ENCODE results near the gene SLC2A5.

Gene SLC2A5

GRCh38 chr1:9075022-9075421 lies 5.6 kb upstream of the SLC2A5 start:
- H3K27me3 ChIP-seq, result no peaks in the 10 kb centered on the region
- TF ChIP-seq Cebpa-rat (IDR thresholded peaks at IDR 0.05), result no peak
- no peaks in the 10 kb centered on the region for H3K36me3 ChIP-seq
- H3K9ac ChIP-seq, result peak overlapping the region in 10 of 11 experiments; percentile 0 to 67 (median 54); a peak in 18 of 22 replicates
- H3K27ac ChIP-seq, result peak overlapping the region; percentile 12 to 92 (median 70); a peak in 19 of 22 replicates
- H4K20me1 ChIP-seq, result no peaks in the 10 kb centered on the region
- peak overlapping the region in 5 of 10 experiments; percentile 5 to 24 (median 15); a peak in 5 of 20 replicates for H3K4me3 ChIP-seq
- peak overlapping the region; percentile 67 to 93 (median 85) for H3K4me2 ChIP-seq
- peaks cover 0 to 8% (median 0%) of the 10 kb centered on the region in 11 experiments; a peak in 3 of 22 replicates for H3K9me3 ChIP-seq (replicated peaks in 1 of 11)
- peaks cover 75 to 100% (median 97%) of the 10 kb centered on the region in 10 experiments for H3K4me1 ChIP-seq

- H4K20me1 ChIP-seq, result no peaks in the 10 kb centered on the region
- H3K27ac ChIP-seq, result peak overlapping the region in 9 of 11 experiments; percentile 2 to 92 (median 75); a peak in 14 of 22 replicates
- H3K36me3 ChIP-seq, result no peaks in the 10 kb centered on the region; a peak in 1 of 22 replicates
- peaks cover 81 to 100% (median 92%) of the 10 kb centered on the region in 10 experiments for H3K4me1 ChIP-seq
- H3K4me3 ChIP-seq, result no peak overlapping the region
- H3K27me3 ChIP-seq, result no peaks in the 10 kb centered on the region
- H3K9me3 ChIP-seq (replicated peaks in 1 of 11), result no peaks in the 10 kb centered on the region
- no peak for TF ChIP-seq Cebpa-rat (IDR thresholded peaks at IDR 0.05)
- H3K9ac ChIP-seq, result peak overlapping the region in 4 of 11 experiments; percentile 1 to 66 (median 26); a peak in 4 of 22 replicates
- peak overlapping the region; percentile 33 to 93 (median 81) for H3K4me2 ChIP-seq
Observed at GRCh38 chr1:9073143-9073542, 3.7 kb upstream of the SLC2A5 start.

GRCh38 chr1:9071554-9072235 lies 2.3 kb upstream of the SLC2A5 start:
- H3K4me3 ChIP-seq, result no peak overlapping the region; a peak in 1 of 20 replicates
- peak overlapping the region in 8 of 11 experiments; percentile 13 to 84 (median 51); a peak in 12 of 22 replicates for H3K9ac ChIP-seq
- H3K27me3 ChIP-seq, result no peaks in the 10 kb centered on the region
- H4K20me1 ChIP-seq, result no peaks in the 10 kb centered on the region
- H3K36me3 ChIP-seq, result peaks cover 0 to 14% (median 0%) of the 10 kb centered on the region in 11 experiments; a peak in 8 of 22 replicates
- H3K27ac ChIP-seq, result peak overlapping the region in 10 of 11 experiments; percentile 38 to 92 (median 90); a peak in 18 of 22 replicates
- peaks cover 82 to 100% (median 92%) of the 10 kb centered on the region in 10 experiments for H3K4me1 ChIP-seq
- TF ChIP-seq Cebpa-rat (IDR thresholded peaks at IDR 0.05), result no peak
- H3K9me3 ChIP-seq (replicated peaks in 1 of 11), result no peaks in the 10 kb centered on the region
- H3K4me2 ChIP-seq, result peak overlapping the region in 9 of 11 experiments; percentile 79 to 95 (median 90); a peak in 18 of 22 replicates

DNA sequence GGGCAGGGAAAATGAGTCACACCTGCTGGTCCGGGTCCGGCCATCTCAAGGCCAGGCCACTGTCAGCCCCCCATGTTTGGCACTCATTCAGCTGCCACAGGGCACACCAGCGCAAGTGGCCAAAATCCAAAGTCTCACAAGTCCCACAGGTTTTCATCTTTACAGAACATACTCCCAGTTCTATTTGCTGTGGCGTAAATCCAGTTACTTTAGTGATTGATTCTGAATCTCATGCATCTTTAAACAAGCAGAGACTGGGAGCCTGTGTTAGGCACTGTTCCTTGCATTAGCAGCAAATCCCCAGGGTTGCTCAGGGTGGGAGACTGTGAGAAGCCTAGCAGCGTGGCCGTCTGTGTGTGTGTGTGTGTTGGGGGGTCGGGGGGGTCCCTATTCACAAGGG lies 1.1 kb upstream of the SLC2A5 start:
- Histone ChIP-seq H3K4me3 (peak overlapping the region in 3 of 10 experiments; percentile 65 to 71 (median 70); a peak in 2 of 20 replicates), H3K27me3 (no peaks in the 10 kb centered on the region), H3K9ac (peak overlapping the region; percentile 64 to 84 (median 81); a peak in 20 of 22 replicates), H3K4me2 (peak overlapping the region; percentile 79 to 96 (median 92)), H3K27ac (peak overlapping the region; percentile 62 to 92 (median 89); a peak in 20 of 22 replicates), H3K9me3 (replicated peaks in 1 of 11) (no peaks in the 10 kb centered on the region), H4K20me1 (no peaks in the 10 kb centered on the region), H3K4me1 (peaks cover 82 to 100% (median 92%) of the 10 kb centered on the region in 10 experiments), H3K36me3 (peaks cover 0 to 26% (median 5%) of the 10 kb centered on the region in 11 experiments; a peak in 9 of 22 replicates)
- no peak for TF ChIP-seq Cebpa-rat (IDR thresholded peaks at IDR 0.05)

DNA sequence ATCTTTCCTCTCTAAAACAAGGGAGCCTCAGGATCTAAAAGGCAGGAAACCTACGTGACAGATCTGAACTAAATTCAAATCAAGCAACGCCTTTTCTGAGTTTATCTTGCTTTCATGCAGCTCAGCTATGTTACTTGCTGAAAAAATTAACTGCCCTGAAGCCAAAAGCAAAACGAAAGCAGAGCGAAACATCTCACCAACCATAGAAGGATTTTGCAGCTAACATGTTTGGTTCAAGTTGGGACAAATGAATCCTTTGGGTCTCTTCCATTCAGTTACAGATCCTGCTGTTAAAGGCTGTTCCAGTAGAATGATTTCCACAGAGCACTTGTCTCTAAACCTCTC lies 482 bp downstream of the SLC2A5 start:
- H3K4me3 ChIP-seq, result peak overlapping the region; percentile 40 to 71 (median 64)
- peaks cover 0 to 30% (median 5%) of the 10 kb centered on the region in 11 experiments; a peak in 9 of 22 replicates for H3K36me3 ChIP-seq
- peak overlapping the region; percentile 67 to 84 (median 81); a peak in 21 of 22 replicates for H3K9ac ChIP-seq
- H3K4me2 ChIP-seq, result peak overlapping the region; percentile 79 to 96 (median 92)
- no peak for TF ChIP-seq Cebpa-rat (IDR thresholded peaks at IDR 0.05)
- no peaks in the 10 kb centered on the region for H3K9me3 ChIP-seq (replicated peaks in 1 of 11)
- H4K20me1 ChIP-seq, result no peaks in the 10 kb centered on the region; a peak in 1 of 22 replicates
- H3K27ac ChIP-seq, result peak overlapping the region; percentile 53 to 92 (median 89); a peak in 21 of 22 replicates
- no peaks in the 10 kb centered on the region for H3K27me3 ChIP-seq
- peaks cover 82 to 100% (median 92%) of the 10 kb centered on the region in 10 experiments for H3K4me1 ChIP-seq

DNA sequence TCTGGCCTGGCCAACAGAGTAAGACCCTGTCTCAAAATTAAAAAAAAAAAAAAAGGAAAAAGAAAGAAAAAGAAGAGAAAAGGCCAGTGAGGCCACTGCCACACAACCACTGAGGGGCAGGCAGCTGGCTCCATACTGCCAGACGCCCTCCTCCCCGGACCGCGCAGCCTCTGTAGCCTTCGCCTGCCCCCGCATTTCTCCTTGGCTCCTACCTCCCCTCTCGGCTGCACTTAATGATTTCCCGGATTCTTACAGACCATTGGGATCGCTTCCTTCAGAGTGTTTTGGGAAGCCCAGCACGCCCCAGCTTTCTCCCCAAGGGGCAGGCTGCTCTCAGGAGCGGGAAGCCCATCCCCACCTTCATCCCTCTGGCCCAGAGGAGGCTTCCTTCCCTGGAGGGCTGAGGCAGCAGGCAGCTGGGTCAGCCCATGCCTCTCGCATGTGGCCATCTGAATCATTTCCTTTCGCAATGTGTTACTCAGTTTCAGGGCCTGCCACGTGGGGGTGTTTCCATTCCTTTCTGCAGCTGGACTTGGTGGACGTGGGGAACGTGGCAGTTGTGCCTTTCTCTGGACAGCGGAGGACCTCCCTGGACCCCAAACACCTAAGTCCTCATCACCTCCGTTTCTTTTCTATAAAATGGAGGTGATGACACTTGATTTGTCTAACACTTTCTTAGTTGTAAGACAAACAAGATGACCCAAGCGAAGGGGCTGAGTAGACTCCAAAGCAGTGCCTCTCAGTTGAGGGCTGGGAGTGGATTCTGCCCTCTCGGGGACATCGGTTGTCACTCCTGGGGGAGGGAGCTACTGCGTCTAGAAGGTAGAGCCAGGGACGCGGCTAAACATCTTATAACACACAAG lies 2.3 kb downstream of the SLC2A5 start:
- Histone ChIP-seq H4K20me1 (peaks cover 0 to 10% (median 0%) of the 10 kb centered on the region in 11 experiments; a peak in 4 of 22 replicates), H3K4me2 (peak overlapping the region; percentile 79 to 96 (median 92)), H3K27me3 (no peaks in the 10 kb centered on the region), H3K36me3 (peaks cover 0 to 43% (median 5%) of the 10 kb centered on the region in 11 experiments; a peak in 9 of 22 replicates), H3K9ac (peak overlapping the region; percentile 37 to 84 (median 68); a peak in 17 of 22 replicates), H3K27ac (peak overlapping the region; percentile 40 to 92 (median 89); a peak in 21 of 22 replicates), H3K4me1 (peaks cover 88 to 100% (median 96%) of the 10 kb centered on the region in 10 experiments), H3K4me3 (peak overlapping the region in 8 of 10 experiments; percentile 15 to 71 (median 66); a peak in 13 of 20 replicates), H3K9me3 (replicated peaks in 1 of 11) (no peaks in the 10 kb centered on the region)
- peak in 10 of 11 experiments; percentile 47 to 86 (median 74); a peak in 15 of 22 replicates for TF ChIP-seq Cebpa-rat (IDR thresholded peaks at IDR 0.05)

DNA sequence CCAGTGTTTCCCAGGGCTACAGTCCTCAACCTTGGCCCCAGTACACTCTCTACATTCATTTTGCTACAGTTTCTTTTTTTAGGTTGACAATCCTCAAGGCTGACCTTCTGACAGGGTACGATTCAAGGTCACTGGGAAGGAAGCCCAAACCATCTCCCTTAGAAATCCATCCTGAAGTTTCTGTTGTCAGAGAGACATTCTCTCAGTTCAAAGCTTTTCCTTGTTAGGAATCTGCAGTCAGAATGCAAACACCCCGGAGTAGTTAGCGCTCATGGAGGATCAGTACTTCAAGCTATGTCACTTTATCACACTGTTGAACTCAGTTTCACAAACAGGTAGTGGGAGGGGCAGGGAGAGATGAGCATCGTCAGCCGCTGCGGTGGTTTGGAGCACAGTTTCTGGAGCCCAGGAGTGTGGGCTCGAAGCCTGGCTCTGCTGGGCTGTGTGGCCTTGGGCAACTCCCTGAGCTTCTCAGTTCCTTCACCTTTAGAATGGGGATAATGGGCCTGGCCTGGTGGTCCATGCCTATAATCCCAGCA lies 4.2 kb downstream of the SLC2A5 start:
- H3K9me3 ChIP-seq (replicated peaks in 1 of 11), result no peaks in the 10 kb centered on the region
- H3K27me3 ChIP-seq, result no peaks in the 10 kb centered on the region
- peak overlapping the region in 5 of 10 experiments; percentile 30 to 71 (median 69); a peak in 7 of 20 replicates for H3K4me3 ChIP-seq
- no peak for TF ChIP-seq Cebpa-rat (IDR thresholded peaks at IDR 0.05)
- peak overlapping the region; percentile 79 to 96 (median 92) for H3K4me2 ChIP-seq
- peaks cover 0 to 28% (median 0%) of the 10 kb centered on the region in 11 experiments; a peak in 7 of 22 replicates for H4K20me1 ChIP-seq
- H3K36me3 ChIP-seq, result peaks cover 0 to 55% (median 5%) of the 10 kb centered on the region in 11 experiments; a peak in 10 of 22 replicates
- H3K9ac ChIP-seq, result peak overlapping the region in 10 of 11 experiments; percentile 4 to 84 (median 76); a peak in 14 of 22 replicates
- peak overlapping the region in 9 of 11 experiments; percentile 68 to 92 (median 90); a peak in 17 of 22 replicates for H3K27ac ChIP-seq
- H3K4me1 ChIP-seq, result peaks cover 88 to 97% (median 94%) of the 10 kb centered on the region in 10 experiments

DNA sequence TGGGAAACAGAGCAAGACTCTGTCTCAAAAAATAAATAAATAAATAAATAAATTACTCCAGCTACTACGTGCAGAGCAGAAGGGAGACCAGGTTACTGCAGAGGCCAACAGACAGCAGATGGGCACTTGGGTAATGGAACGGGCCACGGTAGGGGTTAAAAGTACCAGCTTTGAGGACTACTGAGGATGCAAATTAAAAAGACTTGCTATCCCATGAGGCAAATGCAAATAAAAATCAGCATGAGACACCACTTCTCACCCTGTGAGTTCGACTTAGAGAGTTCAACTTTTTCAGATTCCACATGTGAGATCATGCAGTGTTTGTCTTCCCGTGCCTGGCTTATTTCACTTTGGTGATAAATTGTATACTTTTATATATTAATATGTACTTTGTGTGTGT lies 6.6 kb downstream of the SLC2A5 start:
- H3K4me2 ChIP-seq, result peak overlapping the region; percentile 63 to 95 (median 82)
- peak overlapping the region in 5 of 11 experiments; percentile 43 to 92 (median 61); a peak in 9 of 22 replicates for H3K27ac ChIP-seq
- H3K9me3 ChIP-seq (replicated peaks in 1 of 11), result no peaks in the 10 kb centered on the region
- TF ChIP-seq Cebpa-rat (IDR thresholded peaks at IDR 0.05), result no peak
- H3K4me1 ChIP-seq, result peaks cover 68 to 88% (median 75%) of the 10 kb centered on the region in 10 experiments
- H3K9ac ChIP-seq, result peak overlapping the region in 1 of 11 experiments; percentile 51; a peak in 4 of 22 replicates
- no peak overlapping the region for H3K4me3 ChIP-seq
- H3K36me3 ChIP-seq, result peaks cover 0 to 73% (median 15%) of the 10 kb centered on the region in 11 experiments; a peak in 17 of 22 replicates
- H3K27me3 ChIP-seq, result no peaks in the 10 kb centered on the region
- H4K20me1 ChIP-seq, result peaks cover 0 to 51% (median 5%) of the 10 kb centered on the region in 11 experiments; a peak in 13 of 22 replicates
